SK-N-SH treated with all-trans-retinoic acid at 6 μM for 48 hours (cell line): ENCODE measurements around the gene RBMS3.

ENCODE experiments used
- ARNTL ChIP-seq: fragments of 450-650 bp; formaldehyde crosslinking; IDR thresholded peaks from 2 replicates; pipeline ENCODE4 v1.5.0; 2020; ENCODE audit warnings: low read depth, mild to moderate bottlenecking, moderate library complexity, borderline replicate concordance
- ESRRG ChIP-seq: fragments of 250-450 bp; sonication (Bioruptor Pico); IDR thresholded peaks from 2 replicates; pipeline ENCODE4 v1.6.1; 2021; ENCODE audit warnings: mild to moderate bottlenecking
- GLIS3 ChIP-seq: fragments of 250-450 bp; sonication (Bioruptor Pico); IDR thresholded peaks from 2 replicates; pipeline ENCODE4 v1.5.0; 2020; ENCODE audit warnings: mild to moderate bottlenecking, moderate library complexity
- ZFP3 ChIP-seq: fragments of 250-450 bp; sonication (Bioruptor Pico); IDR thresholded peaks from 2 replicates; pipeline ENCODE4 v1.5.0; 2020; ENCODE audit warnings: mild to moderate bottlenecking, moderate library complexity
- ZFP30 ChIP-seq: fragments of 450-650 bp; formaldehyde crosslinking; IDR thresholded peaks from 2 replicates; pipeline ENCODE4 v1.5.0; 2022; ENCODE audit warnings: mild to moderate bottlenecking, moderate library complexity

DNA sequence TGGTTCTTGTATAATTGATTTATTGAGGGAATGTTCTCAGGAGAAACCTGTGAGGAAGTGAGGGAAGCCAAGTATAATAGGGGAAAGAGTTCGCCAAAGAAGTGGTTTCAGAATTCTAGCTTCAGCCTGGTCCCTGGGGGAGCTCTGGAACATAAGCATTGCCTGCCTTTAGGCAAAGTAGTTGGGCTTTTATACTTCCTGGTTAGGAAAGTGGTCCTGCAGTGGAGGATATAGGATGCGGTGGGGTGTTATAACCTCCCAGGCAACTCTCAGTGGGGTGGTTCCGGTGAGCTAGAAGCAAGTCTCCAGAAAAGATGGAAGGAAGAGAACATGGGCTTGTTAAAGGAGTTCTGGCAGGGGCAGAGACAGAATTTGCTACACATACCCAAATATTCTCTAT, 22.7 kb upstream of the RBMS3 start:
- no peak for TF ChIP-seq ZFP3
- TF ChIP-seq ARNTL (CRISPR knock-in tag) = no peak
- TF ChIP-seq GLIS3 (CRISPR knock-in tag) = no peak
- TF ChIP-seq ZFP30 = no peak
- TF ChIP-seq ESRRG (CRISPR knock-in tag) = no peak
